Mucosa of descending colon (tissue), 3 donors: ENCODE measurements around the gene NDP. TPM values are rescaled to one million over a fixed set of nuclear protein-coding genes. Genes with fewer than 3 reads are reported as not detected.
"Not testable (repeated sequence)": the region's sequence is repeated elsewhere in the genome, so short reads cannot be mapped to it uniquely, and the experiment has no call there.

Experiments used
- ATAC-seq: fragments of 200-7000 bp; cut with Tn5 transposase; one replicate; pipeline ENCODE4 v1.9.1; 2020; ENCODE audit warnings: mild to moderate bottlenecking, moderate library complexity
- DNase-seq, 3 donors: peaks; one replicate each; pipeline ENCODE4 v3.0.0-alpha.2; 2020
- H3K36me3 ChIP-seq: fragments of 200-600 bp; one replicate; pipeline ENCODE4 v1.8.0; 2021; ENCODE audit warnings: low read depth, mild to moderate bottlenecking
- H3K4me1 ChIP-seq: fragments of 200-600 bp; one replicate; pipeline ENCODE4 v1.8.0; 2021; ENCODE audit warnings: low read depth, mild to moderate bottlenecking
- H3K4me3 ChIP-seq: fragments of 200-600 bp; one replicate; pipeline ENCODE4 v1.8.0; 2021; ENCODE audit warnings: mild to moderate bottlenecking
- H3K9me3 ChIP-seq: fragments of 200-600 bp; one replicate; pipeline ENCODE4 v1.8.0; 2021; ENCODE audit warnings: mild to moderate bottlenecking
- intact Hi-C, 2 donors: fragments of 100-400 bp; cut with DNase I in 1 of 2; cut with micrococcal nuclease in 1 of 2; formaldehyde crosslinking; loops; one replicate each; pipeline versions ENCODE4 v1.11.0 to v1.11.1; 2022; cut with DNase I, micrococcal nuclease
- total RNA-seq, 3 donors: library from RNA; stranded (reverse); fragmentation: NEBNext Ultra II Directional in 2 of 3; extraction: Animal tissue kit (Norgen Biotek cat#: 25700) in 2 of 3; gene quantifications; one replicate each; pipeline versions ENCODE4 v1.2.1 to v1.2.4, GENCODE V29; 2021 to 2023
- TF ChIP-seq, protein P1 (sequence below): fragments of 200-600 bp; IDR thresholded peaks from one replicate; pipeline ENCODE4 v1.8.0; 2022; ENCODE audit warnings: antibody characterized with exemption, mild to moderate bottlenecking
- donor health status: DM: no; HTN: no; CAD: no; lungs with moderate emphysema.
- donor health status: DM: no; HTN: no; CAD: no.
- donor health status: DM: no; HTN: yes; CAD: no.

Gene NDP
- total RNA-seq, 3 donors from 2014 or later: not detected

DNA sequence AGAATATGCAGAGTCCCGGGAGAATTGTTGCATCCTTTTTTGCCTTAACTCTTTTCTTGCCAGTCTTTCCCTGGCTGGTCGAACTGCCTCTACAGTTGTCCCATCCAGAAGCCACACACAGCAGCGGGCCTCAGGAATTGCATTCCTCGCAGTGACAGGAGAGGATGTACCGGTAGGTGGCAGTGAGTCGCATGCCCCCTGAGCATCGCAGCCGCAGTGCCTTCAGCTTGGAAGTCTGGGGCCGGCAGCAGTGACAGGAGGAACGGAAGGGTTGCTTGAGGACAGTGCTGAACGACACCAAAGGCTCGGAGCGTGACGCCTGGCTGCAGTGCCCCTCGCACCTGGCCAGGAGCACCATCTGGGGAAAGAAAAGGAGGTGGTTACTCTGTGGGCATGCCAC, 23.5 kb downstream of the NDP start:
- no peaks in the 10 kb centered on the region for H3K36me3 ChIP-seq
- H3K4me3 ChIP-seq: no peak overlapping the region
- ATAC-seq: peak; percentile 60
- H3K4me1 ChIP-seq: no peaks in the 10 kb centered on the region
- intact Hi-C loops: loop anchor here (10.0 kb wide), 1 partner anchor 295 kb away; no protein-coding TSS in a partner anchor
- H3K9me3 ChIP-seq: no peaks in the 10 kb centered on the region
- peak; percentile 25 to 52 (median 30) for DNase-seq
- TF ChIP-seq, protein P1, sequence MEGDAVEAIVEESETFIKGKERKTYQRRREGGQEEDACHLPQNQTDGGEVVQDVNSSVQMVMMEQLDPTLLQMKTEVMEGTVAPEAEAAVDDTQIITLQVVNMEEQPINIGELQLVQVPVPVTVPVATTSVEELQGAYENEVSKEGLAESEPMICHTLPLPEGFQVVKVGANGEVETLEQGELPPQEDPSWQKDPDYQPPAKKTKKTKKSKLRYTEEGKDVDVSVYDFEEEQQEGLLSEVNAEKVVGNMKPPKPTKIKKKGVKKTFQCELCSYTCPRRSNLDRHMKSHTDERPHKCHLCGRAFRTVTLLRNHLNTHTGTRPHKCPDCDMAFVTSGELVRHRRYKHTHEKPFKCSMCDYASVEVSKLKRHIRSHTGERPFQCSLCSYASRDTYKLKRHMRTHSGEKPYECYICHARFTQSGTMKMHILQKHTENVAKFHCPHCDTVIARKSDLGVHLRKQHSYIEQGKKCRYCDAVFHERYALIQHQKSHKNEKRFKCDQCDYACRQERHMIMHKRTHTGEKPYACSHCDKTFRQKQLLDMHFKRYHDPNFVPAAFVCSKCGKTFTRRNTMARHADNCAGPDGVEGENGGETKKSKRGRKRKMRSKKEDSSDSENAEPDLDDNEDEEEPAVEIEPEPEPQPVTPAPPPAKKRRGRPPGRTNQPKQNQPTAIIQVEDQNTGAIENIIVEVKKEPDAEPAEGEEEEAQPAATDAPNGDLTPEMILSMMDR: no peak

- H3K4me3 ChIP-seq: no peak overlapping the region
- ATAC-seq (no peak), DNase-seq (no peak)
- no peaks in the 10 kb centered on the region for H3K4me1 ChIP-seq
- H3K9me3 ChIP-seq: no peaks in the 10 kb centered on the region
- intact Hi-C loops: no loop called here
- H3K36me3 ChIP-seq: no peaks in the 10 kb centered on the region
- TF ChIP-seq, protein P1: no peak
Observed at GRCh38 chrX:43940816-43941474, 32.2 kb downstream of the NDP start.

- Histone ChIP-seq H3K9me3 (no peaks in the 10 kb centered on the region), H3K4me3 (no peak overlapping the region), H3K4me1 (no peaks in the 10 kb centered on the region), H3K36me3 (no peaks in the 10 kb centered on the region)
- TF ChIP-seq, protein P1: no peak
- ATAC-seq: no peak
- intact Hi-C loops: no loop called here
- DNase-seq: no peak
Observed at GRCh38 chrX:43939187-43939926, 33.8 kb downstream of the NDP start.

- H3K4me1 ChIP-seq, H3K9me3 ChIP-seq, DNase-seq, ATAC-seq, intact Hi-C loops, H3K36me3 ChIP-seq, H3K4me3 ChIP-seq: not testable (repeated sequence)
Observed at GRCh38 chrX:43922032-43922431, 51.2 kb downstream of the NDP start.

- intact Hi-C loops, DNase-seq, H3K4me3 ChIP-seq, H3K36me3 ChIP-seq, H3K4me1 ChIP-seq, H3K9me3 ChIP-seq, ATAC-seq: not testable (repeated sequence)
Observed at GRCh38 chrX:43910772-43911171, 62.4 kb downstream of the NDP start.

DNA sequence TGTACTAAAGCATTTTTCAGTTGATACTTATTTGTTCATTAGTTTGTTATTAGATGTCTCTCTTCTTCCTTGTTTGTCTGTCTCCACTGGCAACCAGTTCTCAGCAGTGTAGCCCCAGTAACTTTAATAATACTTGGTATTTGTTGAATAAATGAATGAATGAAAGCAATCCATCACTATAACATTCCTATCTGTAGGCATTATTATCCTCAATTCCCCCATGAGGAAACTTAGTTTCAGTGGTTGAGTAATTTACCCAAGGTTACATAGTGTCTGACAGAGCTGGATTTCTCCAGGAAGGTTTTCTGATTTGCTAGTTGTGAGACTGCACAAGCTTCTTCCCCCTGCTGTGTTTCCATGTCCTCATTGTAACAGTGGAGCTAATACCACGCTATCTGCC, 63.2 kb downstream of the NDP start:
- ATAC-seq (no peak), DNase-seq (no peak)
- H3K4me3 ChIP-seq: no peak overlapping the region
- intact Hi-C loops: no loop called here
- TF ChIP-seq, protein P1: no peak
- H3K4me1 ChIP-seq: no peaks in the 10 kb centered on the region
- H3K9me3 ChIP-seq: no peaks in the 10 kb centered on the region
- H3K36me3 ChIP-seq: no peaks in the 10 kb centered on the region
